Thymus (tissue), 14 donors: Measurements from ENCODE around the gene MIXL1. TPM values are rescaled to one million over a fixed set of nuclear protein-coding genes. Genes with fewer than 3 reads are reported as not detected.

Experiments
- DNase-seq, 9 donors: peaks; one replicate each; pipeline ENCODE4 v3.0.0-alpha.2; 2013; ENCODE audit warnings: low spot score in 9 of 9, low read depth in 6 of 9, missing footprints in 1 of 9
- H3K27ac ChIP-seq, 2 donors: one replicate each; pipeline ENCODE4 v1.5.1; 2013; ENCODE audit warnings: control low read depth in 1 of 2, low read depth in 1 of 2, low read length in 1 of 2, mild to moderate bottlenecking in 1 of 2, moderate library complexity in 1 of 2
- H3K27me3 ChIP-seq, 2 donors: one replicate each; pipeline ENCODE4 v1.5.1; 2013; ENCODE audit warnings: low read length in 1 of 2; ENCODE audit not compliant: control insufficient read depth in 2 of 2, insufficient read depth in 1 of 2
- H3K36me3 ChIP-seq, 2 donors: one replicate each; pipeline ENCODE4 v1.5.1; 2013; ENCODE audit warnings: low read length in 1 of 2, mild to moderate bottlenecking in 1 of 2, moderate library complexity in 1 of 2; ENCODE audit not compliant: control insufficient read depth in 2 of 2, insufficient read depth in 2 of 2
- H3K4me1 ChIP-seq, 2 donors: one replicate each; pipeline ENCODE4 v1.5.1; 2013; ENCODE audit warnings: low read length in 2 of 2; ENCODE audit not compliant: control insufficient read depth in 2 of 2, insufficient read depth in 2 of 2
- H3K4me3 ChIP-seq, 2 donors: one replicate each; pipeline ENCODE4 v1.5.1; 2013; ENCODE audit warnings: low read length in 2 of 2, control low read depth in 1 of 2, mild to moderate bottlenecking in 1 of 2
- H3K9me3 ChIP-seq, 2 donors: one replicate each; pipeline ENCODE4 v1.5.1; 2013; ENCODE audit warnings: low read length in 1 of 2, mild to moderate bottlenecking in 1 of 2; ENCODE audit not compliant: control insufficient read depth in 2 of 2, insufficient read depth in 1 of 2
- WGBS: extraction: QIAGEN DNeasy Blood & Tissue Kit; methylation state at CpG from one replicate; pipeline ENCODE4 v1.1.7; 2013; 5-methylcytosine and 5-hydroxymethylcytosine counted together
- long read RNA-seq, 10 donors: transcript quantifications; one replicate each; lab custom pipeline, GENCODE V29; 2026
- polyA plus RNA-seq: library from polyadenylated mRNA; stranded (reverse); fragments of 200-250 nt; gene quantifications from one replicate; pipeline ENCODE4 v1.2.3, GENCODE V29; 2013
- total RNA-seq: library from RNA; stranded (reverse); fragments of 120-200 nt; gene quantifications from one replicate; pipeline ENCODE4 v1.2.4, GENCODE V29; 2013
- donor health status: healthy.

The MIXL1 gene
- total RNA-seq: 0.09 TPM
- polyA plus RNA-seq: 0.30 TPM
- long read RNA-seq, donor 1: 0 reads
- long read RNA-seq, donor 2: 0 reads
- long read RNA-seq, donor 3: 0 reads
- long read RNA-seq, donor 4: 0 reads
- long read RNA-seq, donor 5: 0 reads
- long read RNA-seq, donor 6: 0 reads
- long read RNA-seq, donor 7, partial matches to known transcripts: 0 of 1 reads
- long read RNA-seq, donor 7, other reads (novel, unspliced or antisense): 0 of 1 reads
- long read RNA-seq, donor 8: 0 reads
- long read RNA-seq, donor 9: 0 reads
- long read RNA-seq, donor 10: 0 reads

- 7% methylated on average over 62 of the region's 62 CpGs for WGBS
- Histone ChIP-seq H3K27ac (no peak within 1 kb of the TSS), H3K27me3 (peaks cover 14 to 34% of the 10 kb centered on the region in 2 donors), H3K9me3 (peaks cover 0 to 2% of the 10 kb centered on the region in 2 donors), H3K4me1 (peaks cover 2 to 5% of the 10 kb centered on the region in 2 donors), H3K36me3 (peaks cover 0 to 3% of the 10 kb centered on the region in 2 donors), H3K4me3 (peak within 1 kb of the TSS; percentile 37 to 54)
- DNase-seq: peak in 3 of 9 donors; percentile 10 to 27 (median 10)
These were observed at the start of gene MIXL1 for GRCh38 chr1:226223157-226223785. TSS of gene MIXL1 (plus strand) at chr1:226223664. CDS start at chr1:226223682, 18 bp downstream.

DNA sequence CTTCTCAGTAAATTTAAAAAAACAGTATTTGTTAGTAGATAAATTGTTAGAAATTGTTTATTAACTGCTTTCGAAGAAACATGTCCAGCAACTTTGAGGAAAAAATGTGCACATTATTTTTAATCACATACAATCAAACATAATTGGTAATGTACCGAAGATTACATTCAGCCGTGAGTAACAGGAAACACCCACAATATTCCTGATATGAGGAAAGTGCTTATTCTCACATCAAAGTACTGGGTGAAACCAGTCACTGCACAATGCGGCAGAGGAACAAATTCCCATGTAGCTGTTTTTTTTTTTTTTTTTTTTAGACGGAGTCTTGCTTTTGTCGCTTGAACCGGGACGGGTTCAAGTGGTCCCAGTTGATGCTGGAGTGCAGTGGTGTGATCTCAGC is 46.6 kb upstream of the MIXL1 start:
- Histone ChIP-seq H3K27me3 (no peaks in the 10 kb centered on the region), H3K4me3 (no peak overlapping the region), H3K9me3 (no peaks in the 10 kb centered on the region), H3K36me3 (peaks cover 5% of the 10 kb centered on the region in 2 donors), H3K27ac (no peak overlapping the region), H3K4me1 (no peaks in the 10 kb centered on the region)
- WGBS: 96% methylated on average over 8 of the region's 8 CpGs
- DNase-seq: no peak

- WGBS: 78% methylated on average over 14 of the region's 14 CpGs
- H3K9me3 ChIP-seq: no peaks in the 10 kb centered on the region
- H3K27me3 ChIP-seq: no peaks in the 10 kb centered on the region
- H3K27ac ChIP-seq: no peak overlapping the region
- peaks cover 0 to 5% of the 10 kb centered on the region in 2 donors for H3K36me3 ChIP-seq
- DNase-seq: no peak
- H3K4me3 ChIP-seq: no peak overlapping the region
- H3K4me1 ChIP-seq: peaks cover 12 to 13% of the 10 kb centered on the region in 2 donors
These were observed 41.3 kb upstream of the MIXL1 start for GRCh38 chr1:226181996-226182714.

- Histone ChIP-seq H3K36me3 (peaks cover 0 to 2% of the 10 kb centered on the region in 2 donors), H3K4me3 (peak overlapping the region; percentile 78 to 100), H3K9me3 (no peaks in the 10 kb centered on the region), H3K27me3 (no peaks in the 10 kb centered on the region), H3K4me1 (peaks cover 13% of the 10 kb centered on the region in 2 donors), H3K27ac (no peak overlapping the region)
- peak in 1 of 9 donors; percentile 9 for DNase-seq
- 64% methylated on average over 14 of the region's 14 CpGs for WGBS
These were observed 38.1 kb upstream of the MIXL1 start for GRCh38 chr1:226185141-226186036.

- under 1% methylated on average over 75 of the region's 75 CpGs for WGBS
- Histone ChIP-seq H3K36me3 (no peaks in the 10 kb centered on the region), H3K4me1 (peaks cover 13% of the 10 kb centered on the region in 2 donors), H3K4me3 (peak within 1 kb of the TSS; percentile 78 to 100), H3K27ac (peak within 1 kb of the TSS; percentile 74 to 94), H3K9me3 (no peaks in the 10 kb centered on the region), H3K27me3 (no peaks in the 10 kb centered on the region)
- peak; percentile 76 to 94 (median 84) for DNase-seq
These were observed 37.1 kb upstream of the MIXL1 start, which contains the start of gene ACBD3 for GRCh38 chr1:226186124-226187018. TSS of gene ACBD3 (minus strand) at chr1:226186741. CDS start at chr1:226186675, 66 bp downstream.

- H3K9me3 ChIP-seq: no peaks in the 10 kb centered on the region
- no peaks in the 10 kb centered on the region for H3K36me3 ChIP-seq
- DNase-seq: peak in 1 of 9 donors; percentile 2
- H3K4me3 ChIP-seq: peak overlapping the region; percentile 78 to 100
- peaks cover 13% of the 10 kb centered on the region in 2 donors for H3K4me1 ChIP-seq
- peak overlapping the region; percentile 74 to 94 for H3K27ac ChIP-seq
- no peaks in the 10 kb centered on the region for H3K27me3 ChIP-seq
- 6% methylated on average over 10 of the region's 10 CpGs for WGBS
These were observed 36.5 kb upstream of the MIXL1 start for GRCh38 chr1:226187019-226187322.

DNA sequence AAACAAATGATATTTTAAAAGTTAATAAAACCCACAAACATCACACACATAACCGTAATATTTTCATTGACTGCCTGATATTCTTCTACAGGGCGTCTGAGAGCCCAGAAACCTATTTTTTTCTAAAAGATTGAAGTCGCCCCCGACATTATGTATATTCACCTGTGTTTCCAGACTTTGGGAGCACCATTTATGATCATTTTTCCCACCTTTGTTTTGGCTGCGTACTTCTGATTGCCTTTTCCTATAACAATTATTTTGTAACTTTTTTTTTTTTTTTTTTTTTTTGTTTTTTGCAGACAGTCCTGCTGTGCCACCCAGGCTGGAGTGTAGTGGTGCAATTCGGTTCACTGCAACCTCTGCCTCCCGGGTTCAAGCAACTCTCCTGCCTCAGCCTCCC is 36.1 kb upstream of the MIXL1 start:
- Histone ChIP-seq H3K27ac (no peak overlapping the region), H3K9me3 (no peaks in the 10 kb centered on the region), H3K4me3 (peak overlapping the region; percentile 78 to 100), H3K36me3 (no peaks in the 10 kb centered on the region), H3K4me1 (peaks cover 13% of the 10 kb centered on the region in 2 donors), H3K27me3 (no peaks in the 10 kb centered on the region)
- DNase-seq: no peak
- 92% methylated on average over 7 of the region's 7 CpGs for WGBS

GRCh38 chr1:226195144-226195543 is 28.3 kb upstream of the MIXL1 start:
- DNase-seq: no peak
- Histone ChIP-seq H3K9me3 (no peaks in the 10 kb centered on the region), H3K27me3 (peaks cover 0 to 3% of the 10 kb centered on the region in 2 donors), H3K4me1 (no peaks in the 10 kb centered on the region), H3K36me3 (no peaks in the 10 kb centered on the region), H3K27ac (no peak overlapping the region), H3K4me3 (no peak overlapping the region)
- 98% methylated on average over 1 of the region's 1 CpG for WGBS
